ENCODE data around the gene PGGHG.
"Not testable (repeated sequence)": the region's sequence is repeated elsewhere in the genome, so short reads cannot be mapped to it uniquely, and the experiment has no call there.

Gene PGGHG

DNA sequence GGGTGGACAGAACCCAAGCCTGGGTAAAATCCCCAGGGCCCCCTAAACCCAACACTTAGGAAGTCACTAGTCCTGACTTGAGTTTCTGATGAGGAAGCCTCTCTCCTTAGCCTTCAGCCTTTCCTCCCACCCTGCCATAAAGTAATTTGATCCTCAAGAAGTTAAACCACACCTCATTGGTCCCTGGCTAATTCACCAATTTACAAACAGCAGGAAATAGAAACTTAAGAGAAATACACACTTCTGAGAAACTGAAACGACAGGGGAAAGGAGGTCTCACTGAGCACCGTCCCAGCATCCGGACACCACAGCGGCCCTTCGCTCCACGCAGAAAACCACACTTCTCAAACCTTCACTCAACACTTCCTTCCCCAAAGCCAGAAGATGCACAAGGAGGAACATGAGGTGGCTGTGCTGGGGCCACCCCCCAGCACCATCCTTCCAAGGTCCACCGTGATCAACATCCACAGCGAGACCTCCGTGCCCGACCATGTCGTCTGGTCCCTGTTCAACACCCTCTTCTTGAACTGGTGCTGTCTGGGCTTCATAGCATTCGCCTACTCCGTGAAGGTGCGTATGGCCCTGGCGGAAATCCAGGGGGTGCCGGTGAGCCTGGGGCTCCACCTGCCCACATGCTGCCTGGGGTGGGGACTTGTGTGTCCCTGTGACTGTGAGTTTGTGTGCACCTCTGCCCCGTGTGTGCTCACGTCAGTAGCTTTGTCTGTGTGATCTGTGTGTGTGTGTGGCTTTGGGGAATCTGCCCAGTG is 25.0 kb downstream of the PGGHG start, which contains the start of gene IFITM1:
IFITM1 (plus strand) TSS at position 254 of the 767 bp plus-strand sequence; CDS start at position 385, 131 bp downstream.
- peak; percentile 34 to 40 for DNase-seq (ENCODE audit: low read depth in 2 of 2)

DNA sequence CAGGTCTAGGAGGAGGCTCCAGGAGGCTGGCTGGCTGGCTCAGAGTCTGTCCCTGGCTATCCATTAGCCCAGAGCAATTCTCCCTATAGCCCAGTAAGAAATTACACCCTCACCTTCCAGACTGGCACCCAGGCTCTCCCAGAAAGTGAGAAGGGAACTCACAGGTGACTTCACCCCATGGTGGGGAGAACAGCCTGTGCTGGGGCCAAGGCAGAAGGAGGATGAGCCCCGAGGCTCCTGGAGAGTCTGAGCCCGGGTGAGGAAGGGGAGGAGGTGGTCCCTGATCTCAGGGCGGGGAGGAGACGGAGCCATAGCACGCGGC is 25.6 kb downstream of the PGGHG start:
- DNase-seq (ENCODE audit: low read depth in 2 of 2), result not testable (repeated sequence)

DNA sequence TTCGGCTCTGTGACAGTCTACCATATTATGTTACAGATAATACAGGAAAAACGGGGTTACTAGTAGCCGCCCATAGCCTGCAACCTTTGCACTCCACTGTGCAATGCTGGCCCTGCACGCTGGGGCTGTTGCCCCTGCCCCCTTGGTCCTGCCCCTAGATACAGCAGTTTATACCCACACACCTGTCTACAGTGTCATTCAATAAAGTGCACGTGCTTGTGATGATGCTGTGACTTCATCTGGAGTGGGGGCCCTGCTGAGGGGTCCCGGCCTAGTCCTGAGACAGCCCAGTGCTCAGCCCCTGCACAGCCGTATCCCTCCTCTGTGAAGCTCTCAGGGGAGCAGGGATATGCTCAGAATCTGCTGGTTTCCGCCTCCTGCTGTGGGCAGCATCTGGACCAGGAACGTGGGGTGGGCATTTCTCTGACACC is 26.1 kb downstream of the PGGHG start:
- no peak for DNase-seq (ENCODE audit: low read depth in 2 of 2)

DNA sequence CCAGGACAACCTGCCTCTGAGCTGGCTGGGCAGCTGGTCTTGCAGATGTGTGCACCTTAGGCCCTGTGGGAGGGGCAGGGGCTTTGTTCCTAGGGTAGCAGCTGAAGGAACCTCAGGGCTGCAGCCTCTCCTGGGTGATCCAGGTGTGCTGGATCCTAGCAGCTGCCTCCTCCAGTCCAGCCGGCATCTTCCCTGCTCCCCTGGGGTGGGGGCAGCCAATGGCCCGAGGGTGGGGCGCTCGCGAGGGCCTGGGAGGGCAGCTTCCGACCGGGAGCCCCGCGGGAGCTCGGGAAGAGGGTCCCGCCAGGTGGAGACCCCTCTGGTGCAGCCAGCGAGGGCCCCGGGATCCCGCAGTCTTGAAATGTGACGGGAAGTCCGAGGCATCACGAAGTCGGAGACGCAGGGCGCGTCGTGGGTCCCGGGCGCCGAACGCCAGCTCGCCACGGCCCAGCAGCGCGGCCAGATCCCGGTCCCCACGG is 26.6 kb downstream of the PGGHG start:
- no peak for DNase-seq (ENCODE audit: low read depth in 2 of 2)

DNA sequence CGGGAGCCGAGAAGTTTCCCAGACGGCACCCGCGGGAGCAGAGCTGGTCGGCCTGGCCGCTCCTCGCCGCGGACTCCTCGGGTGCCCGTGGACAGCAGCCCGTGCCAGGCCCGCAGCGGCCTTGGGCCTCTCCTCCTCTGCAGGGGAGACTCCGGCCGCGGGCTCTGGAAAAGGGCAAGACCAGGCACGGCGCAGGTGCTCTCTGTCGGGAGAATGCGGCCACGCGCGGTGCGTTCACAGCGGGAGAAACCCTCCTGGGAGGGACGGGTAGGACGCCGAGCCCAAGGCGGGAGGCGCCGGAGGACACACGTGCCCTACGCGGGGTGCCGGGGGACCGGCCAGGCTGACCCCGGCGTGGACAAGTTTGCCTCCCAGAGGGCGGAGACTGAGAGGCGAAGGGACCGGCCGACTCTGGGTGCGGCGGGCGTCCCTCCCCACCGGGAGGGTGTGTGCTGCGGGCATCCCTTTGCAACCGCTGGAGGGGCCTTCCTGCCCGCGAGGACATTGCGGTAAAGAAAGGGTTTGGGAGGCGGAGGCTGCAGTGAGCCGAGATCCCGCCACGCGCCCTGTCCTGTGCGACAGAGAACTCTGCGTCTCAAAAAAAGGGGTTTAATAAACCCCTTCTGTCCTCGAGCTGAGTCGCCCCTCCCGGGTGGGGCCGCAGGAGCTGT is 27.2 kb downstream of the PGGHG start:
- DNase-seq (ENCODE audit: low read depth in 2 of 2), result no peak

DNA sequence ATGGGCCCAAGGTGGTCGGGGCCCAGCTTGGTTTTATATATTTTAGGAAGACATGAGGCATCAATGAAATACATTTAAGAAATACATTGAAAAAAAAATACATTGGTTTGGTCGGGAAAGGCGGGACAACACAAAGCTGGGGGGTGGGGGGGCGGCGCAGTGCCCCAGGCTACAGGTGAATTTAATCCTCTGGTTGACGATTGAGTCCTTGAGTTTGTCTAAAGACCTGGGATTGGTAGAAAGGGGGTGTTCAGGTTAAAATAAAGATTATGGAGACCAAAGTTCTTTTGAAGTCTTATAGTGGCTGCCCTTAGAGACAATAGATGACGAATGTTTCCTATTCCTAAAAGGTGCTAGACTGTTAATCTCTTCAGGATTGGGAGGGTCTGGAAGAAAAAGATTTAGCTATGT is 28.0 kb downstream of the PGGHG start:
- no peak for DNase-seq (ENCODE audit: low read depth in 2 of 2)

DNA sequence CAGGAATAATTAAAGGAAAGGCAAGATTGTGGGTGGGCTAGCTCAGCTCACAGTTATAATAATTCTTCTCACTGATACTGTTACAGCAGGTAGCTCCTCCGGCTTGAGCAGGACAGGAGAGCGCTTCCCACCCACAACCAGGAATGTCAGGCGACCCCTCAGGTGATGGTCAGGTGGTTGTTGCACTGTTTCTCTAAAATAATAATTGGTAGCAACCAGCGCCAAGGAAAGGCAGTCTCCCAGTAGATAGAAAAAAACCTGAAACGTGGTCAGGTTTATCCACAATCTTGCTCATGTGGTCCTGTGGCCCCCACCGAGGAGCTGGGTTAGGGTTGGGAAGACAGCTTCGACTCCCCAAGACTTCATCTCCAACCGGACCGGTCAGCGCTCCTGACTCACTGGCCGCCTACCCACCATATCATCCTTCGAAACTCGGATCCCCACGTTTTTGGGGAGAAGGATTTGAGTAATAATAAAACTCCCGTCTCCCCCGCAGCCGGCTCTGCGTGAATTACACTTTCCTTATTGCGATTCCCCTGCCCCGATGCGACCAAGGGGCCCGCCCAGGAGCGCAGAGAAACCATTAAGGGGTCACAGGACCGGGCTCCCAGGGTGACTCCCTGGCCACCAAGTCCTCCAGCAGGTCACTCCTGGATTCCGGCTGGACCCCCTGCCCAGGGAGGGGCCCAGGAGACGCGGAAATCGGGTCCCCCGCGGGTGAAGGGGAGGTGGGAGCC is 28.9 kb downstream of the PGGHG start:
- DNase-seq (ENCODE audit: low read depth in 2 of 2), result not testable (repeated sequence)

DNA sequence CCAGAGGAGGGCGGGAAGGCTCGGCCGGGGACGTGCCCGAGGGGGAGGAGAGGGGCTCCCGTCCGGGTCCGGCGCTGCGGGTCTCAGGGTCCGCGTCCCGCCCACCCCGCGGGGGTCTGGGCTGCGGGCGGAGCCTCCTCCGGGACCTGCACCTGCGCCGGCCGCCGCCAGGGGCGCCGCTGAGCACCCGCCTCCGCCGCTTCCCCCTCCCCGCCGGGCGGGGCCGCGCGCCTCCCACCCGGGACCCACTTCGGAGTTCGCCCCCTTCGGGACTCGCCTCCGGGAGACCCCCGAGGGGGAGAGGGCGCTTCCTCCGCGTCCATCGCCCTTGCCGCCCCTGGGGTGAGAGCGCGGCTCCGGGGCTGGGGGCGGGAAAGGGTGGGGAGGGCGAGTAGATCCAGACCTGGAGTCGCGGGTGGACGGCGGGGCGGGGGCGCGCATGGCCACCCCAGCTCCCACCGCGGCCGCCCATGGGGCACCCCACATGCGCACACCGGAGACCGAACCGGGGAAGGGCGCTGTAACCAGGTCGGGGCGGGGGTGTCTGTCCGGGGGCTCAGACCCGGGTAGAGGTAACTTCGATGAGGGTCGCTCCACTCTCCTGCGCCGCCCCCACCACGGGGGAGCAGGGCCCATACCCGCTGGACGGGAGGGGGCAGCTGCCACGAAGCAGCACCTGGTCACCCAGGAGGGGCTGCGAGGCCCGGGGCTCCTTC is 29.6 kb downstream of the PGGHG start:
- not testable (repeated sequence) for DNase-seq (ENCODE audit: low read depth in 2 of 2)

DNA sequence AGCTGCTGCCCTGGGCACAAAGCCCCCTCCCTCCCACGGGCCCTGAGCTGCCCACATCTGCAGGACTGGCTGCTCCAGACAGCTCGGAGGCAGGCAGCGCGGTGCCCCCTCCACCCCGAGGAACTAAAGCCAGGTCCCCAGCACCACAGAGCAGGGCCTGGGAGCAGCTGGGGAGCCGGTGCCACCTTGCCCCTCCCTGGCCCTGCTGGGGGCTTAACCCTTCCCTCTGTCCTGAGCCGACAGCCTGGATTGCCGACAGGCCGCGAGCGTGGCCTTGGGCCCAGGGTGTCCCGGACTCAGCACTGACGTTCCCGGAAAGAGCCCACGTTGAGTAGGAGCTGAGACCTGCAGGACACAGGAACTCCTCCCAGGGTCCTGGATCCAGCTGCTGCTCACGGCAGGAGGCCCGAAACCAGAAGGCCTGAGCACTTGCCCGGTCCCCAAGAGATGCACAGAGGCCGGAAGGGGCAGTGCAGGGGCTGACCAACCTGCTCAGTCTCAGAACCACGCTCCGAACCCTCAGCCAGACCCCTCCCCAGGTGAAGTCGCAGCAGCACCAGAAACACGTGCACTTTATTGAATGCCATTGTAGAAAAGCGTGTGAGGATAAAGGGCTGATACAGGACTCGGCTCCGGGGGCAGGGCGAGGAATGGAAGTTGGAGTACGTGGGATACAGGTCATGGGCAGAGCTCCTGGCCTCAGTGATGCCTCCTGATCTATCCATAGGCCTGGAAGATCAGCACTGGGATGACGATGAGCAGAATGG is 30.4 kb downstream of the PGGHG start:
- not testable (repeated sequence) for DNase-seq (ENCODE audit: low read depth in 2 of 2)

DNA sequence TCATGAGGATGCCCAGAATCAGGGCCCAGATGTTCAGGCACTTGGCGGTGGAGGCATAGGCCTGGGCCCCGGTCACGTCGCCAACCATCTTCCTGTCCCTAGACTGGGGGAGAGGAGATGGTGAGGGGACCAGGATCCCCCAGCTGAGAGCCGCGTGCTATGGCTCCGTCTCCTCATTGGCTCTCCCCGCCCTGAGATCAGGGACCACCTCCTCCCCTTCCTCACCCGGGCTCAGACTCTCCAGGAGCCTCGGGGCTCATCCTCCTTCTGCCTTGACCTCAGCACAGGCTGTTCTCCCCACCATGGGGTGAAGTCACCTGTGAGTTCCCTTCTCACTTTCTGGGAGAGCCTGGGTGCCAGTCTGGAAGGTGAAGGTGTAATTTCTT is 31.0 kb downstream of the PGGHG start:
- DNase-seq (ENCODE audit: low read depth in 2 of 2), result not testable (repeated sequence)

DNA sequence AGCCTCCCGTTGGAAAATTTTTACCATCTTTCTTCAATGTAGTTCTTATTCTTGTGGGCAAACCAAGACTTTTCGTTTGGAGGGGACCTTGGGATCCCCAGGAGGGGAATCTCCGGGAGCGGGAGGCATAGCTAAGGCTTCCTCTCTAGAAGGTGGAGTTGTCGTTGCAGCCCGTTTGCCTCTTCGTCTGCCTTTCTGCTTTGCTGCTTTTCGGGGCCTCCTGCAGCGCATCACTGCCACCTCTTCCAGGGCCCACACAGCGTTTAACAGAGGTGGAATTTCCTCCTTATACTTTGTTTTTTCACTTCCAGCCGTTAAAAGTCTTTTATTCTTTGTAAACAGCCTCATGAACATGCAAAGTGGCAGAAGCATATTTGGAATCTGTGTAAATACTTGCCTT is 35.2 kb downstream of the PGGHG start:
- DNase-seq (ENCODE audit: low read depth in 2 of 2), result no peak

DNA sequence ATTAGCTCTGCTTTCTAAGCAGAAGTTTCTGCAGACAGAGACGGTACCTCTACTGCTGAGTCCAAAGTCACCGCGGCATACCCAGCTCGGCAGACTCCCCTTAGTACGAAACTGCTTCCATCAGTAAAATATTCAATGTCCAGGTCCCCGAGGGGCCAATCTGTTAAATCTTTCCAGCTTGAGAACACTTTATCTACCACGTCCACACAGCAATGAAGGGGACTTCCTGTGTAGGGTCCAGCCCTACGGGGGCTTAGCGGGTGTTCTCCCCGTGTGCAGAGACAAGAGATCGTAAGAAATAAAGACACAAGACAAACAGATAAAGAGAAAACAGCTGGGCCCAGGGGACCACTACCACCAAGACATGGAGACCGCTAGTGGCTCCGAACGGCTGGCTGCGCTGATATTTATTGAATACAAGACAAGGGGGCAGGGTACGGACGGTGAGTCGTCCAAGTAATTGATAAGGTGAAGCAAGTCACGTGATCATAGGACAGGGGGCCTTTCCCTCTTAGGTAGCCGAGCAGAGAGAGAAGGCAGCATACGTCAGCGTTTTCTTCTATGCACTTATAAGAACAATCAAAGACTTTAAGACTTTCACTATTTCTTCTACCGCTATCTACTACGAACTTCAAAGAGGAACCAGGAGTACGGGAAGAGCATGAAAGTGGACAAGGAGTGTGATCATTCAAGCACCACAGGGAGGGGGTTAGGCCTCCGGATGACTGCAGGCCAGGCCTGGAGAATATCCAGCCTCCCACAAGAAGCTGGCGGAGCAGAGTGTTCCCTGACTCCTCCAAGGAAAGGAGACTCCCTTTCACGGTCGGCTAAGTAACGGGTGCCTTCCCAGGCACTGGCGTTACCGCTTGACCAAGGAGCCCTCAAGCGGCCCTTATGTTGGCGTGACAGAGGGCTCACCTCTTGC is 35.9 kb downstream of the PGGHG start:
- not testable (repeated sequence) for DNase-seq (ENCODE audit: low read depth in 2 of 2)

DNA sequence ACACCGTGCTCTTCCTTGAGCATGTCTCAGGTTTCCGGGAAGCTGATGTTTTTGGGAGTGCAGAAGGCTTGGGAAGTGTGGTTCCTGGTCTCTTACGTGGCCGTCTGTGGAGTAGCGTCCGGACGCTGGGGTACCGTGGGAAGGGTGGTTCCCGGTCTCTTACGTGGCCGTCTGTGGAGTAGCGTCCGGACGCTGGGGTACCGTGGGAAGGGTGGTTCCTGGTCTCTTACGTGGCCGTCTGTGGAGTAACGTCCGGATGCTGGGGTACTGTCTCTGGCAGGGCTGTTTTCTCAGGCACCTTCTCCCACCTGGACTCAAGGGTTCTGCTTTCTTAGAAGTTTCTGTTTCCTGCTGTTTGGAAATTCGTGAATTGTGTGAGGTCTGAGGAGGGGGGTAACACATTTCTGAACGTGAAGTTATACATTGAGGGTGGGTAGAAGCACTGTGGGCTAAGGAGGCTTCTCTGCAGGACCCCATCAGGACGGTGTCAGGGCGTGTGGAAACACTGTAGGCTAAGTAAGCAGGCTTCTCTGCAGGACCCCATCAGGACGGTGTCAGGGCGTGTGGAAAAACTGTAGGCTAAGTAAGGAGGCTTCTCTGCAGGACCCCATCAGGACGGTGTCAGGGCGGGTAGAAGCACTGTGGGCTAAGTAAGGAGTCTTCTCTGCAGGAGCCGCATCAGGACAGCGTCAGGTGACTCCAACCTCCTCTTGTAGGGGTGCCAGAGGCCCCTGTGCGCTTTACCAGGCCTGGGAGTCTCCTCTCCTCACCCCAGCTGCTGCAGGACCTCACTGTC is 37.1 kb downstream of the PGGHG start:
- DNase-seq (ENCODE audit: low read depth in 2 of 2), result no peak

DNA sequence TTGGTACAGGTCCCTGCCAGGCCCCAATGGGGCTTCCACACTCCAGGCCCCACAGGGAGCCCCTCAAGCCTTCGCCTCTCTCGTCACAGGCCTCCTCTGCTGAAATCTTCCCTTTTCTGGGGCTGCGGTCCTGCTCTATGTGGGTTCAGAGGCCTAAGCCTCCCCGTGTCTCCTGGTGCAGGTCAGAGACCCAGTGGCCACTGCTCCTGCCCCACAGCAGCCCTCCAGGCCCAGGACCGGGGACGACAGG is 37.6 kb downstream of the PGGHG start:
- no peak for DNase-seq (ENCODE audit: low read depth in 2 of 2)

DNA sequence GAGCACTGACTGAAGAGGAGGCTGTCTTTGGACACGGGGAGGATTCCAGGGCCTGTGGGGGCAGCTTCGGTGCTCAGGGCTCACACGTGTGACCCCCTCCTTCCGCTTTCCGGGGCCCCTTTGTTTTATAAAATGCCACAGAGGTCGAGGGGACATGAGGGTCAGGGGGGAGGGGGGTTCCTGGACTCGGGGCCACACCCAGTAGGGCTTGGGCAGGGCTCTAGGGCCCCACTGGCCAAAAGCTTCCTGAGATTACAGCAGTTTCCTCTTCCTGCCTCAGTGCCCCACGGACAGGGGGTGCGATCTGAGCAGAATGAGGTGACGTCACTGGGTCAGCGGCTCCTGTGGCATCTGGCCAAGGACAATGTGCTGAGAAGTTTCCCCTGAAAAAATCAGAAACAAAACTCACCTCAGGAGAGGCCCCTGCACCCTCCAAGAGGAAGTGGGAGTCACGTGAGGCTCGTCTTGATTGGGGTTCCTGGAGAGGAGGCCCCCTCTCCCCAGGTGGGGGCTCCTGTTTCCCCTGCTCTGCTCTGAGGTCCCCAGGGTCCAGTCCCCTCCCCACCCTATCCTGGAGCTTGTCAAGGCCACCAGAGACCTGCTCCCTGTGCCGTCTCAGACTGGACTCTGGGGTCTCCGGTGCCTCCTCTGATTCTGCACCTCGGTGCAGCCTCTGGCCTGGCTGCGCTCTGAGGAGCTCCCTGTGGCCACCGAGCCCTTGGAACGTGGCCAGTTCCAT is 38.1 kb downstream of the PGGHG start:
- DNase-seq (ENCODE audit: low read depth in 2 of 2), result no peak

DNA sequence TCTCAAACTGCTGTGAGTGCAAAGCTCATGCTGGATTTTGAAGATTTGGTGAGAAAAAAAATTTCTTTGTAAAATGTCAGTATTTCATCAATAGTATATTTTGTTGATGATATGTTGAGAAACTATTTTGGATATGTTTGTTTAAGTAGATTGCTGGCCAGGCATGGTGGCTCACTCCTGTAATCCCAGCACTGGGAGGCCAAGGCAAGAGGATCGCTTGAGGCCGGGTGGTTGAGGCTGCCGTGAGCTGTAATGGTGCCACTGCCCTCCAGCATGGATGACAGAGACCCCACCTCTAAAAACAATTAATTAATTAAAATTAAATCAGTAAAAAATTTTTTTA is 38.6 kb downstream of the PGGHG start:
- no peak for DNase-seq (ENCODE audit: low read depth in 2 of 2)

DNA sequence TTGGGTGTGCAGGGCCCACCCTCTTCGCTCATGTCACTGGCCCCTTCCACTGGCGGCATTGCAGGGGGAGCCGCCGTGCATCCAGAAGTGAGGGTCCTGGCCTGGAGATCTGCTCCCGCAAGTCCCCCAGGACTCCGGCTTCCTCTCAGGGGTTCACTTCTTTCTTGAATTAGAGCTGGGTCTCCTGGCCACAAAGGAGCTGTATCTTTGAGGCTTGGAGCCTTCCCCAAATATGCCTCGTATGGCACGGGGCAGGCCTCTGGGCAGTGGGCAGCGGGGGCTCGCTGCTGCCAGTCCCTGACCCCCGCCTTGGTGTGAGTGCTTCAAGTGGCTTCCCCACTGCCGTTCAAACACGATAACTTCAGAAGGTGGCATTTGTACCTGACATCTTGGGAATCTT is 39.1 kb downstream of the PGGHG start:
- DNase-seq (ENCODE audit: low read depth in 2 of 2), result no peak

DNA sequence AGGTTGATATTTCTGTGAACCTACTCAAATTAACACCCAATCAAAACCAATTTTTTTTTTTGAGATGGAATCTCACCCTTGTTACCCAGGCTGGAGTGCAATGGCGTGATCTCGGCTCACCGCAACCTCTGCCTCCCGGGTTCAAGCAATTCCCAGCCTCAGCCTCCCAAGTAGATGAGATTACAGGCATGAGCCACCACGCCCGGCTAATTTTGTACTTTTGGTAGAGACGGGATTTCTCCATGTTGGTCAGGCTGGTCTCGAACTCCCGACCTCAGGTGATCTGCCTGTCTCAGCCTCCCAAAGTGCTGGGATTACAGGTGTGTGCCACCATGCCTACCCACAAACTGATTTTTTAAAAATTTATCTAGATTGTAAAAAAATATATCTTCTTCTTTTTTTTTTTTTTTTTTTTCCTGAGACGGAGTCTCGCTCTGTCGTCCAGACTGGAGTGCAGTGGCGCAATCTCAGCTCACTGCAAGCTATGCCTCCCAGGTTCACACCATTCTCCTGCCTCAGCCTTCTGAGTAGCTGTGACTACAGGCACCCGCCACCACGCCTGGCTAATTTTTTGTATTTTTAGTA is 39.7 kb downstream of the PGGHG start:
- not testable (repeated sequence) for DNase-seq (ENCODE audit: low read depth in 2 of 2)

DNA sequence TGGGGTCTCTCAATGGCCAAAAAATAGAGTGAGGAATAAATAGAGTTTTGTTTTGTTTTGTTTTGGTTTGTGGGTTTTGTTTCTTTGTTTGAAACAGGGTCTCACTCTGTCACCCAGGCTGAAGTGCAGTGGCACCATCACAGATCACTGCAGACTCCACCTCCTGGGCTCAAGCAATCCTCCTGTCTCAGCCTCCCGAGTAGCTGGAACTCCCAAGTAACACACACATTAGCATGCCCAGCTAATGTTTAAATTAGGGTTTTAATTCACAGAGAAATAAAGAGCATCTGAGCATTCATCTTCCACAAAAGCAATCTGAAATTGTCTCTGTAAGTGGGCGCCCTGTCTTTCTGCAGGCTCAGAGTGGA is 40.9 kb downstream of the PGGHG start:
- no peak for DNase-seq (ENCODE audit: low read depth in 2 of 2)
